IPS-NIHi7 (cell line): ENCODE data around the gene GMEB1.
A peak's percentile ranks its signal among the peaks of the same experiment; 100 is the strongest.
"Not testable (repeated sequence)": the region's sequence is repeated elsewhere in the genome, so short reads cannot be mapped to it uniquely, and the experiment has no call there.

Experiments
- DNase-seq: peaks from one replicate; pipeline ENCODE4 v3.0.0; 2012; ENCODE audit warnings: mixed read lengths; ENCODE audit errors: extremely low spot score

The GMEB1 gene

DNA sequence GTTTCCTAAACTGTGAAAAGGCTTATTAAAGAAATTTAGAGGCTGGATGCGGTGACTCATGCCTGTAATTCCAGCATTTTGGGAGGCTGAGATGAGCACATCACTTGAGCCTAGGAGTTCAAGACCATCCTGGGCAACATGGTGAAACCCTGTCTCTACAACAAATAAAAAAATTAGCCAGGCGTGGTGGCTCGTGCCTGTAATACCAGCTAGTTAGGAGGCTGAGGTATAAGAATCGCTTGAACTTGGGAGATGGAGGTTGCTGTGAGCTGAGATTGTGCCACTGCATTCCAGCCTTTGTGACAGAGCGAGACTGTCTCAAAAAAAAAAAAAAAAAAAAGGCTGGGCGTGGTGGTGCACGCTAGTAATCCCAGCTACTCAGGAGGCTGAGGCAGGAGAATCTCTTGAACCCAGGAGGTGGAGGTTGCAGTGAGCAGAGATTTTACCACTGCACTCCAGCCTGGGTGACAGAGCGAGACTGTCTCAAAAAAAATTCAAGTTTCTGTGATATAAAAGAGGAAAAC, 82.2 kb downstream of the GMEB1 start:
- DNase-seq = not testable (repeated sequence)

DNA sequence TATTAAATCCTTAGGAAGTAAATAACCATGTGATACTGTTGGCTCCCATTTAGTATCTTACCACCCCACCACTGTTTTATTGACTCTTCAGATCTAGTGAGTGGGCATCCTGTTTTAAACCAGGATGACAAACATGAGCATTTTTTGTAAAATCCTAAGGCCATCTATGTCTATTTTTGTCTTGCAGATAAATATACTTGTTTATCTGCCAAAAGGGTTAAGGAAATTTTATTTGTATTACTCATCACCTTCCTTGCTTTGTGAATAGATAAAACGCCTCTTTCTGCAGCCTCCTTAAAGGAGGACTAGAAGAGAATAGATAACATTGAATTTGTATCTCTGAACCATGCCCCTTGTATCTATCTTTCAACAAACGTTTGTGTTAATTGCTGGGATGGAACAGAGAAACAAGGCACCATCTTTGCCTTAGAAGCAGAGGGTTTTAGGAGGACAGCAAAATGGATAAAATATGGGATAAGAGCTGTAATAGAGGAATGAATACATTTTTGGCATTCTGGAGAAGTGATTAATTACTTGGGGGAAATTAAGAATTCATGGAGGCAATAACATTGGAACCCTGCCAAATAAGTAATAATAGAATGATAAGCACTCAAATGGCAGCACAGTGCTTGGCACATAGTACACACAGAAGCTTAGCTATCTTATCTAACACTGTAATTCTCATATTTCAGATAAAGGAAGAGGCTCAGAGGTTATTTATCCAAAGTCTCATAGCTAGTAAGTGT, 82.9 kb downstream of the GMEB1 start:
- DNase-seq = no peak

- no peak for DNase-seq
Observed at GRCh38 chr1:28755701-28756100, 87.1 kb downstream of the GMEB1 start.

DNA sequence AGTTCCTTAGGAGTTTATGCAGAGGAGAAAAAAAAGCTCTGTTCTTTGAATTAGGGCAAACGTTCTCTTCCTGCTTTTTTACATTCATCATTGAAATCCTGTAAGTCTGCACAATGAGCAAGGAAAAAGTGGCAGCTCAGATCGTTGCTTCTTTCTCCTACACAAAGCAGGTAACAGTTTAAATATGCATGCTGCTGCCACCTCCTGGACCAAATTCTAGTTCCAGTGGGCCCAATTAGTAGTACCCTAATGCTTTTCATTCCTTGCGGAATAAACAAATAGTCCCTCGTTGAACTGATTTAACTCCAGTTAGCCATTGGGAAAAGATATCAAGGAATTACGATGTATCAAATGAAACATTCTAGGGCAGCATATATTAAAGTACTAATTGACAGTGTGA, 88.3 kb downstream of the GMEB1 start:
- peak; percentile 25 for DNase-seq

GRCh38 chr1:28758420-28758819, 89.8 kb downstream of the GMEB1 start:
- no peak for DNase-seq

- DNase-seq = no peak
Observed at GRCh38 chr1:28759257-28759656, 90.7 kb downstream of the GMEB1 start.

GRCh38 chr1:28761189-28761588, 92.6 kb downstream of the GMEB1 start:
- no peak for DNase-seq

DNA sequence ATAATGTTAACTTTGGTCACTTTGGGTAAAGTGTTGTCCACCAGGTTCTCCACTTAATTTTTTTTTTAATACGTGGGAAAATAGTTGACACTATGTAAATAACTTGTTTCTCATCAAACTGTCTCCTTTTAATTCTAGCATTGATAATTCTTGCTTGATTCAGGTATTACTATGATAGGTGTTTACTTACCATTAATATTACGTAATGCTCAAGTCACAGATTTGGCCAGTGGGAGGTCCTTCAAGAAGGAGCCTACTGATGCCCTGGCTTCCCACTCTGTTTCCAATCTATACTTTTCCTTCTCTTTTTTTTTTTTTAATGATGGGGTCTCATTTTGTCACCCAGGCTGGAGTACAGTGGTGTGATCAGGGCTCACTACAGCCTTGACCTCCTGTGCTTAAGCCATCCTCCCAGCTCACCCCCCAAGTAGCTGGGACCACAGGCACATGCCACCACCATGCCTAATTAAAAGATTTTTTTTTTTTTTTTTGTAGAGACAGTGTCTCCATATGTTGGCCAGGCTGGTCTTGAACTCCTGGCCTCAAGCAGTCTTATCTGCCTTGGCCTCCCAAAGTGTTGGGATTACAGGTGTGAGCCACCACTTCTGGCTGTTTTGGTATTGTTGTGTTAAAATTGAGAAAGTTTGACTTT, 98.1 kb downstream of the GMEB1 start:
- no peak for DNase-seq
